ENCODE results near the gene DCXR.
"Not testable (repeated sequence)": the region's sequence is repeated elsewhere in the genome, so short reads cannot be mapped to it uniquely, and the experiment has no call there.

DCXR gene

DNA sequence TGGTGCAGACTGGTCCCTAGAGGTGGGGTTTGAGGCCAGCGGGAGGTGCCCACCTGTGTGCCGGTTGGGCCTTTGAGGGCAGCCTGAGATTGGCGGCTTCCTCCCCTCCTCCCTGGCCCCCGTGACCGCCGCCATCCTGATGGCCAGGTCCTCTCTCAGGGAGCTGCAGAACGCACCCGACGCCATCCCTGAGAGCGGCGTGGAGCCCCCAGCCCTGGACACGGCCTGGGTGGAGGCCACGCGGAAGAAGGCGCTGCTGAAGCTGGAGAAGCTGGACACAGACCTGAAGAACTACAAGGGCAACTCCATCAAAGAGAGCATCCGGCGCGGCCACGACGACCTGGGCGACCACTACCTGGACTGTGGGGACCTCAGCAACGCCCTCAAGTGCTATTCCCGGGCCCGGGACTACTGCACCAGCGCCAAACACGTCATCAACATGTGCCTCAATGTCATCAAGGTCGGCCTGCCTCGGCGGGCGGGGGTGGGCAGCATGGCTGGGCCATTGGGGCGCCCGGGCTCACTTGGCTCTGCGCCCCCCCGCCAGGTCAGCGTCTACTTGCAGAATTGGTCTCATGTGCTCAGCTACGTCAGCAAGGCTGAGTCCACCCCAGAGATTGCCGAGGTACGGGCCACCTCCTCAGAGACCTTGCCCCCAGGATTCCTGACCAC lies 17.0 kb upstream of the DCXR start:
- DNase-seq, result no peak

DNA sequence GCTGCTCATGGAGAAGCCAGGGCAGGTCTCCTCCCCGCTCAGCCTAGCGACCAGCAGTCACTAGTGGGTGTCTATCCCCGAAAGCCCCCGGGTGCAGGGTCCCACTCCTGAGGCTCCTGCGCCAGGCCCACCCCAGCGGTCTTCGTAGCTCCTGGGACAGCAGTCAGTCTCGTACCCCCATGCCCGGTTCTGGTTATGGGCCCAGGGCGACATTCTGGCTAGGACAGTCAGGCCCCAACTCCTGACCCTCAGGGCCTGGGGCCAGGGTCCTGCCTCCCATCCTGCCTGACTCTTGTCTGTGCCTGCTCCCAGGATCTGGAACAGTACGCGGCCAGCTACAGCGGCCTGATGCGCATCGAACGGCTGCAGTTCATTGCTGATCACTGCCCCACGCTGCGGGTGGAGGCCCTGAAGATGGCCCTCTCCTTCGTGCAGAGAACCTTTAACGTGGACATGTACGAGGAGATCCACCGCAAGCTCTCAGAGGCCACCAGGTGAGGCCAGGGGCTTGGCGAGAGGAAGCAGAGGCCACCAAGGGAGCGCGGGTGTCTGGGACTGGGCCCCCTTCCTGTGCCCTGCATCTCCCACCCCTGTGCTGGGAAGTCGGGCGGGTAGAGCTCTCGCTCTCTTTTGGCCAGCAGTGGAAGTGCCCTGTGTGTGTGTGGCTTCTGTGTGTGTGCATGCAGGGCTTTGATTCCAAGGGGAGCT lies 16.2 kb upstream of the DCXR start:
- DNase-seq, result no peak

DNA sequence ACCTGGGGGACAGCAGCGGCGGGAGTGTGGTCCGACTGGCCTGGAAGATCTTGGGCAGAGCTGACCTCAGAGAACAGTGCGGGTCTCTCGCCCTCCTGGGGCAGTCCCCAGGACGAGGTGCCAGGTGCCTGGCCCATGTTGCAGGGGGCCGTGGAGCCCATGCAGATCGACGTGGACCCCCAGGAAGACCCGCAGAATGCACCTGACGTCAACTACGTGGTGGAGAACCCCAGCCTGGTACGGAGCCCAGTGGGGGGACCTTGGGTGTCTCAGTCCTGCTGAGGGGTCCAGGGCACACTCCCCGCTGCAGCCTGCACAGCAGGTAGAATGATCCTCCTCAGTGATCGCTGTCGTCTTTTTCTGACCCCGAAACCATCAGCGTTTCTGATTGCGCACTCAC lies 15.6 kb upstream of the DCXR start:
- DNase-seq, result no peak

GRCh38 chr17:82052638-82053059 lies 15.2 kb upstream of the DCXR start:
- no peak for DNase-seq

DNA sequence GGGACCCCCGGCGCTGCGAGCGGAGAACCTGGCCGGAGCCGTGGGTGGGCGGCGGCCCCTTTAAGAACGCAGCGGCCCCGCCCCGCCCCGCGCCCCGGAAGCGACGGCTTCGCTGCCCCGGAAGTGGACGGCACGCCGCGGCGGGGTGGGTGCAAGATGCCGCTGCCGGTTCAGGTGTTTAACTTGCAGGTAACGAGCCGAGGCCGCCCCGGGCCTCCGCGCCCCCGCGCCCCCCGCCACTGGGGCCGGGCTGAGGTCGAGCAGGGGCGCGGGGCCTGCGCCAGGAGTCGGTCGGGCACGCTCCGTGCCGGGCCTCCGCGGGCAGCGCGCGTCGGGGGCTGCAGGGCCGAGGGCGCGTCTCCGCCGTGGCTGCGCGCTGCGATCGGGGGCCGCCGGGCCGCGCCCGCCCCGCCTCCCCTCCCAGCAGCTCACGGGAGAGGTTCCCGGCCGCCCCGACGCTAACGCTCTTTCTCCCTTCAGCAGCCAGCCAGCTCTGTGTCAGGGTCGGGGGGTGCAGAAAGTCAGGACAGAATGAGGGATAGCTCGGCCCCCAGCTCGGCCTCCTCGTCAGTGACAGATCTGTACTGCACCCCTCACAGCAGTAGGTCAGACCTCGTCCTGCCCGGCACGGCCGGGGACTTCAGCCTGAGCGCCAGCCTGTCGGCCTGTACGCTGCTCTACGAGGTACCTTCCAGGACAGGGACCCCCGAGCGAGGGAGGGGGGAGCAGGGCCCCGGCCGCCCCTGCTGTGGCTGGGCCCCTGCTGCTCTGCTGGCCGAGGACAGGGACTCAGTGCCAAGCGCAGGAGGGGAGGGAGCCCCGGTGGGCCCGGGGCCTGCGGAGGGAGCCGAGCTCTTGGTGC lies 14.5 kb upstream of the DCXR start, which contains the start of the genes GPS1 and RFNG:
Gene GPS1, plus strand, starts transcription at position 123 of the 862 bp plus-strand sequence. Its CDS starts 34 bp downstream, at position 157.
Gene RFNG, minus strand, starts transcription at position 36 of the 862 bp plus-strand sequence. CDS start 45 bp downstream, outside the sequence.
- peak; percentile 87 for DNase-seq

- DNase-seq, result no peak
These were observed 13.5 kb upstream of the DCXR start for GRCh38 chr17:82050761-82051641.

GRCh38 chr17:82050152-82050760 lies 12.8 kb upstream of the DCXR start:
- DNase-seq, result no peak

DNA sequence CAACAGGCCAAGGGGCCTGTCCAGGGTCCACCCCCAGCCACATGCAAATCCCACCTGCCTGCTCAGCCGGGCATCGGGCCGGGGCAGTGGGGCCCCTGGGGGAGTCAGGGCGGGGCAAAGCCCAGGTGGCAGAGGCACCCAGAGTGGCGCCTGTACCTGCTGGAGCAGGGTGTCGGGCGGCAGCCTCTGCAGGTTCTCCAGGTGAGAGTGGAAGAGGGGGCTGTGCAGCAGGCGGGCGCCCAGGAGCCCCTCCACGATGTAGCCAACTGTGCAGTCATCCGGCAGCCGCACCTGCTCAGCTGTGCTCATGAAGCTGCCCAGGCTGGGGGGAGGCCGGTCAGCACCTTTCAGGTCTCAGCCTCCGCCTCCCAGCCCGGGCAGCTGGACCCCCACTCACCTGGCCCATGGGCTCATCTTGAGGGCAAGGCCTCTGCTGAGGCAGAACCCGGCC lies 12.0 kb upstream of the DCXR start:
- DNase-seq, result no peak

DNA sequence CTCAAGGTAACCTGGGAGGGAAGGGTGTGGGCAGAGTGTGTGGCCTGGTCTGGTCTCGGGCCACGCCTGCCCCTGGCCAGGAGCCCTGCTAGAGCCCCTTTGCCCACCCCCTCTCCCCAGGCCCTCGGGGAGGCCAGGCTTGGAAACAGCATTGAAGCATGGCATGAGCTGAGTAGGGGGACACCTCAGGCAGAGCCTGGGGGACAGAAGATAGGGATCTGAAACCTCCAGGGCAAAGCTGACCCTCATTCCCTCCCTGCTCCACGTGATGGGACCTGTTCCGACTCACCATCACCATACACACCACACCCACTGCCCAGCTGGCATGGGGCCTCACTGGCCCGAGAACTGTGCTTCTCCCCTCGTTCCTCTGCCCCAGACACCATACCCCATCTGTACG lies 11.6 kb upstream of the DCXR start:
- no peak for DNase-seq

GRCh38 chr17:82048571-82048971 lies 11.1 kb upstream of the DCXR start:
- DNase-seq, result no peak

DNA sequence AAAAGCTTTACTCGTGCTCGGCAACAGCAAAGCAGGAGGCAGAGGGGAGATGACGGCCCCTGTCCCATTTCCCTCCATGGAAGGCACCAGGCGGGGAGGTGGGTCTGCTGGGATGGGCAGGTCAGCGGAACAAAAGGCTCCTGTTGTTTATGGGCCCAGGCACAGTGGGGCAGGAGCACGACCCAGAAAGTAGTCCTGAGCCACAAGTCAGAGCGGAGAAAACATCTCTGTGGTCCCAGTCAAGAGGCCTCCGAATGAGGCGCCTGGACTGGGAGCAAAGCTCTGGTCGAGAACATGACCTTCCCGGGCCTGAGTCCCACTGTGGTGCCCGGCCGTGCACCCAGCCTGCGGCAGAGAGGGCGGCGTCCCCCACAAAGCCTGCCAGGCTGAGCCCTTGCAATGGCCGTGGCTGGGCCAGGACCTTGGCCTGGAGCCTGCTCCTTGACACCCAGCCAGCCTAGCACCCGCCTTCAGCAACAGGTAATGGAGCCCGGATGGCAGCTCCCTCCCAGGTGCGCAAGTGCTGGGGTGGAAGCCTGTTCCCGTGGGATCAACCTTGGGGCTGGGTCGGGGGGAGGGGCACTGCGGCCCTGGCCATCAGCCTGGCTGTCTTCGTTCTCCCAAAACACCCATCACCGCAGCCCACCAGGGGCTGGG lies 10.5 kb upstream of the DCXR start:
- DNase-seq, result no peak

DNA sequence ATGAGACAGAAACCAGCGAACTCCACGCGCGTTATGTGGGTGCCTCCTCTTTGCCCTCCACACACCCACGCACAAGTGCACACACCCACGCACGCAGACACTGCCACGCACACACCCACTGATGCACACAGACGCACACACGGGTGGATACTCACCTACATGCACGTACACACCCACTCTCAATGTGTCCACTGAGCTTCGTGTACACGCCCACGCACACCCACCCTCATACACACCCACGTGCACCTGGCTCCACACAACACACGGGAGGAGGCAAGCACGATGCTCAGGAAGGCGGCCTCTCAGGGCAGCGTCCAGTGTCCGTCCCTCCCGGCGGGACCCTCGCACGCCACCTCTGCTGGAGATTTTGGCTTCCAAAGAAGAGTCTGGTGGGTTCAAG lies 9.9 kb upstream of the DCXR start:
- DNase-seq, result no peak

GRCh38 chr17:82046903-82047302 lies 9.4 kb upstream of the DCXR start:
- DNase-seq, result no peak

- no peak for DNase-seq
These were observed 8.5 kb upstream of the DCXR start for GRCh38 chr17:82045936-82046484.

GRCh38 chr17:82043507-82043906 lies 6.0 kb upstream of the DCXR start:
- DNase-seq, result no peak

GRCh38 chr17:82042649-82043048 lies 5.2 kb upstream of the DCXR start:
- DNase-seq, result no peak

DNA sequence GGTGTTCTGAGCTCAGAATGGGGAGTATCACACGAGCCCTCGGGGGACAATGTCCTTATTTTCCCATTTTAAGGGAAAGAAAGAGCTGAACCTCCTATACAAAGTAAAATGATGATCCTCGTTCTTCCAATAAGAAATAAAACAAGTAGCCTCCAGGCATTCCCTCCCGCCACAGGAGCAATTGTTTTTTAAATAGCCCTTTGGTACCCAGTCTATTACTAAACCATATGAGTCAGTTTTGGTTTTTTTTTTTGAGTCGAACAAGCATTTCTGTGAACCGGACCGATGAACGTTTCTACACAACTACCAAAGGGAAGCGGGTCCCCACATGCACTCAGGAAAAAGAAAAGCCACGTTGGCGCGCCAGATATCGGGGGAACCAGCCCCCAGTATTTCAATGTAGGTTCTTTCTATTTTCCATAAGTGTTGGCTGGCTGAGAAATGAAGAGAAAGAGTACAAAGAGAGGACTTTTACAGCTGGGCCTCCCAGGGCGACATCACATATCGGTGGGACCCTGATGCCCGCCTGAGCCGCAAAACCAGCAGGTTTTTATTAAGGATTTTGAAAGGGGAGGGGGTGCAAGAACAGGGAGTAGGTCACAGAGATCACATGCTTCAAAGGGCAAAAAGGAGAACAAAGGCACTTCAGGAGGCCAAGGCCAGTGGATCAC lies 3.8 kb upstream of the DCXR start:
- no peak for DNase-seq

GRCh38 chr17:82039695-82040299 lies 2.3 kb upstream of the DCXR start:
- no peak for DNase-seq

DNA sequence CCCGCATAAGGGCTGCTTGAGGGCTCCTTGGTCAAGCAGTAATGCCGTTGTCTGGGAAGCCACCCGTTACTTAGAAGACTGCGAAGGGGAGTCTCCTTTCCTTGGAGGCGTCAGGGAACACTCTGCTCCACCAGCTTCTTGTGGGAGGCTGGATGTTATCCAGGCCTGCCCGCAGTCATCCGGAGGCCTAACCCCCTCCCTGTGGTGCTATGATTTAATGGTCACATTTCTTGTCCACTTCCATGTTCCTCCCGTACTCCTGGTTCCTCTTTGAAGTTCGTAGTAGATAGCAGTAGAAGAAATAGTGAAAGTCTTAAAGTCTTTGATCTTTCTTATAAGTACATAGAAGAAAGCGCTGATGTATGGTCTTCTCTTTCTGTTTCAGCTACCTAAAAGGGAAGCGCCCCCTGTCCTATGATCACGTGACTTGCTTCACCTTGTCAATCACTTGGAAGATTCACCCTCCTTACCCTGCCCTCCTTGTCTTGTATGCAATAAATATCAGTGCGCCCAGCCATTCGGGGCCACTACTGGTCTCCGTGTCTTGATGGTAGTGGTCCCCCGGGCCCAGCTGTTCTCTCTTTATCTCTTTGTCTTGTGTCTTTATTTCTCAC lies 1.4 kb upstream of the DCXR start:
- not testable (repeated sequence) for DNase-seq

DNA sequence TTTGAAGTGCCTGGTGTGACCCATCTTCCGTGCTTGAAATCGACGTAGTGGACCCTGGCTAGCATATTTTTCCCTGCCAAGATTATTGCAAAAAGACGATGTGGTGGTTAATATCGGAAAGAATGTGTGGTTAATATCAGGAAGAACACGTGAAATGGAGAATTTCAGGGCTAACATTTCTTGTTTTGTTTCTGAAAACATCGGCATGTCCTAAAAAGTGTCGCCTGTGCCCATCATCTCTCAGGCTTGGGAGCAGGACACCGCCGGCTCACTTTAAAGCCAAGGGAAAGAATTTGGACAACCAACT lies 345 bp upstream of the DCXR start:
- DNase-seq, result no peak

Data from activated CD4-positive, alpha-beta T cell treated with anti-CD3 and anti-CD28 coated beads for 48 hours (primary cell).